GM12864 (cell line): ENCODE results near the gene HOXA3.

Experiments used
- DNase-seq: peaks from one replicate; pipeline ENCODE4 v3.0.0-alpha.2; 2011; ENCODE audit warnings: low read depth
- H3K4me3 ChIP-seq: 2 replicates; pipeline ENCODE4 v1.5.1; 2011; ENCODE audit warnings: mild to moderate bottlenecking, low read depth, low read length, control low read depth
- TF ChIP-seq, protein P1 (sequence below): IDR thresholded peaks from 2 replicates; pipeline ENCODE4 v1.5.1; 2011; ENCODE audit warnings: low read depth, mild to moderate bottlenecking, moderate library complexity, low read length, control low read depth, inconsistent platforms; ENCODE audit errors: missing control alignments

HOXA3 gene

DNA sequence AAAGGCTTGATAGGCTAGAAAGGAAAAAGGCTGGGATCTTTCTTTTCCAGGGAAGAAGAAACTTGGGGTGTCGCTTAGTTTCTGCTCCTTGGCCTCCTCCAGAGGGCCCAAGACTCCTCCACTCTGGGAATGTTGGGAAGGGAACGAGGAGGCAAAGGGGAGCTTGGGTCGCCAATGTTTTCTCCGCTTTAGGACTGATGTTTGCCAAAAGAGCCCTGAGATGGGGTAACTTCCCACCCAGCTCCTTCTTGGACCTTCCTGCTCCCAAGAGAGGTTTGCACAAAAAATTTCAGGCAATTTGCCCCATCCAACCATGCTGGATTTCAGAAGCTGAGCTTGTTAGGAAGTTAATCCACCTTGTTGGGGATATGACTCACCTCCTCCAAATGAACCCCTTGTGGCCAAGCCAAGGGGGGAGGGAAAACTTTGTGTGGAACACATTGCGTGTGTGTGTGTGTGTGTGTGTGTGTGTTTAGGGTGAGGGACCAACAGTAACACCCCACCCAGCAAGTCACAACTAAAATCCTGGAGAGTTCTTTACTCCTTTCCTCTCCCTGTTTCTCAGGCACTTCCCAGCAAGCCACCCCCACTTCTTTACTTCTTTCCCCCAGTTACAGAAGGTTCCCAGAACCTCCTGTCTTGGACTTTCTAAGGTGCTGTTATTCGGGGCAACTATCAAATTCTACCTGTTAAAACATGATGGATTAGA lies 41.2 kb downstream of the HOXA3 start:
- no peak for DNase-seq
- no peak overlapping the region for H3K4me3 ChIP-seq
- TF ChIP-seq, protein P1, sequence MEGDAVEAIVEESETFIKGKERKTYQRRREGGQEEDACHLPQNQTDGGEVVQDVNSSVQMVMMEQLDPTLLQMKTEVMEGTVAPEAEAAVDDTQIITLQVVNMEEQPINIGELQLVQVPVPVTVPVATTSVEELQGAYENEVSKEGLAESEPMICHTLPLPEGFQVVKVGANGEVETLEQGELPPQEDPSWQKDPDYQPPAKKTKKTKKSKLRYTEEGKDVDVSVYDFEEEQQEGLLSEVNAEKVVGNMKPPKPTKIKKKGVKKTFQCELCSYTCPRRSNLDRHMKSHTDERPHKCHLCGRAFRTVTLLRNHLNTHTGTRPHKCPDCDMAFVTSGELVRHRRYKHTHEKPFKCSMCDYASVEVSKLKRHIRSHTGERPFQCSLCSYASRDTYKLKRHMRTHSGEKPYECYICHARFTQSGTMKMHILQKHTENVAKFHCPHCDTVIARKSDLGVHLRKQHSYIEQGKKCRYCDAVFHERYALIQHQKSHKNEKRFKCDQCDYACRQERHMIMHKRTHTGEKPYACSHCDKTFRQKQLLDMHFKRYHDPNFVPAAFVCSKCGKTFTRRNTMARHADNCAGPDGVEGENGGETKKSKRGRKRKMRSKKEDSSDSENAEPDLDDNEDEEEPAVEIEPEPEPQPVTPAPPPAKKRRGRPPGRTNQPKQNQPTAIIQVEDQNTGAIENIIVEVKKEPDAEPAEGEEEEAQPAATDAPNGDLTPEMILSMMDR: no peak

DNA sequence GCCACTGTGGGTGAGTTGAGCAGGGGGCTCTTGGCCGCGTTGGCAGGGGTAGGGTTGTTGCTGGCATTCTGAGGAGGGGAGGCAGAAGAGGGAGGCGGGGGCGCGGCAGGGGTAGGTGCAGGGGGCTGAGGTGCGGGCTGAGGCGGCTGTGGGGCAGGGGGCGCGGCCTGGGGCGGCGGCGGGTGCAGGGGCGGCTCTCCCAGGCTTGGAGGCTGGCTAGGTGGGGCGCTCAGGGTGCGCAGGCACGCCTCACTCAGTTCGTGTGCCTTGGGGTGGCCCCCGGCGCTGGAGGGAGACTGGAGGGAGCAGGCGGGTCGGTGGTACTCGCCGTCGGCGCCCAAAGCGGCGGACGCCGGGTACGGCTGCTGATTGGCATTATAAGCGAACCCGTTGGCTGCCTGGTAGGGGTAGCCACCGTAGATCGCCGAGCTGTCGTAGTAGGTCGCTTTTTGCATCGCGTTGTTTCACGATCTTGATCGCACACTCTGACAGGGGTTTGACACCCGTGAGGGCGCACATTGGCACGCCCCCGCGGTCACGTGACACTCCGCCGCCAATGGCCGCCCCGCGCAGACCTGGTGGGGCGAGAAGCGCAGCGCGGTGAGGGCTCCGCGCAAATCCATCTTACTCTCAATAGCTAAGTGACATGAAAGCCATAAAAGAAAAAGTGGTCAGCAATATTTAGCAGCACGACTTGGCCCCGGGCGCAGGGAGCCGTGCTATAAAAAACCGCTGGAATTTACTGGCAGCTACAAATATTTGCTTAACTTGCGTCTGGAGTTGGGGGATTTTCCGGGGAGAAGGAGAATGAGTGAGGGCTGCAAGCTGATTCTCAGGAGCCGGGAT lies 42.0 kb downstream of the HOXA3 start:
- TF ChIP-seq, protein P1: no peak
- DNase-seq: no peak
- H3K4me3 ChIP-seq: no peak overlapping the region

DNA sequence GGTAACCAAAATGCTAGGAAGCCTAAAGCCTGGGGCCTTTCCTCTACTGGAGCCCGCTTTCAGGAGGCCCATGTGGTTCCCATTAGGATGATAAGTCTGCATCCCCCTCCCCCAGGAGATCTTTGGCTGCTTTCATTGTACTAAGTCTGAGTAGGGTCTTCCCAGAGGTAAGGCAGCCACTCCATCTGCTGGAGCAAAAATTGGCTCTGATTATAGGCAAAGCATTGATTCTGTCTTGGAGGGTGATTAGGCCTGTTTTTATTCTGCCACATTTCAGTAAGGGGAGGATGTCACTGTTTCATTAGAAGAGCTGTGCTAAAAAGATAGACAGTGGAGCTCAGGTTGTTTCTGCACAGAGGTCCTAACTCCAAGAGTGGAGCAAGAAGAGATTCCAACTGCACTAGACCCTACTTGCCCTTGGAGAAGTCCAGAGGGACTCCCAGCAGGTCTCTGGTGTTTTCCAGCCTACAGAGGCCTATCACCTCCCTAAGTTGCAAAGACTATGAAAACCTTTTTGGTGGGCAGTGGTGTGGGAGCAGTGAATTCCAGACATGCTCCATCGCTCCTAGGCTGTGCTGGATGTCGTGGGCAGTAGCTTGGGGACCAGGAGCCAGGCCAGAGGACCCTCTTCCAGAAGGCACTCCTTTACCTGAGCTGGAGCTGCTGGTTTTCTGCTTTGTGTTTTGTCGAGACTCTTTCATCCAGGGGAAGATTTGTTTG lies 42.8 kb downstream of the HOXA3 start:
- no peak for DNase-seq
- TF ChIP-seq, protein P1: no peak

DNA sequence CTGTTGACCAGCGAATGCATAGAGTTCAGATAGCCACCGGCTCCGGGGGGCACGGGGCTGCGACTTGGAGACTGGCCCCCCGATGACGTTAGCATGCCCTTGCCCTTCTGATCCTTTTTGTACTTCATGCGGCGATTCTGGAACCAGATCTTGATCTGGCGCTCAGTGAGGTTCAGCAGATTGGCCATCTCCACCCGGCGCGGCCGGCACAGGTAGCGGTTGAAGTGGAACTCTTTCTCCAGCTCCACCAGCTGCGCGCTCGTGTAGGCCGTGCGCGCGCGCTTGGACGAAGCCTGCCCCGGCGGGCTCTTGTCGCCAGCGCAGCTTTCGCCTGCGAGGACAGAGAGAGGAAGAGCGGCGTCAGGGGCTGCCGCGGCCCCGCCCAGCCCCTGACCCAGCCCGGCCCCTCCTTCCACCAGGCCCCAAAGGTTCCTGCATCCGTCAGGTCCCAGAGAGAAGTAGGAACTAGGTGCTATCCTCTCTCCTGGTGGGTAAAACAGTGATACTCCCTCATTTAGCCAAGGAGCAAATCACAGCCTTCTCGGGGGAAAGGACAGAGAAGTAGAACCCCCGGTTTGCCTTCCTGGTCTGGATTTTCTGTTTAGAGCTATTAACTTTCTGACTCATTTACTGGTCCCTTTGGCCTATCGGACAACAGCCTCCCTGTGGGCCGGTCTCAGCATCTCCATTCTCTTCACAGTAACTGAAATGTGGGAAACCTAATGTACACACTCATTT lies 43.8 kb downstream of the HOXA3 start:
- TF ChIP-seq, protein P1: no peak
- no peak for DNase-seq
- H3K4me3 ChIP-seq: no peak overlapping the region

More for the DNA sequence above, 42.8 kb downstream of the HOXA3 start:
- no peak overlapping the region for H3K4me3 ChIP-seq

DNA sequence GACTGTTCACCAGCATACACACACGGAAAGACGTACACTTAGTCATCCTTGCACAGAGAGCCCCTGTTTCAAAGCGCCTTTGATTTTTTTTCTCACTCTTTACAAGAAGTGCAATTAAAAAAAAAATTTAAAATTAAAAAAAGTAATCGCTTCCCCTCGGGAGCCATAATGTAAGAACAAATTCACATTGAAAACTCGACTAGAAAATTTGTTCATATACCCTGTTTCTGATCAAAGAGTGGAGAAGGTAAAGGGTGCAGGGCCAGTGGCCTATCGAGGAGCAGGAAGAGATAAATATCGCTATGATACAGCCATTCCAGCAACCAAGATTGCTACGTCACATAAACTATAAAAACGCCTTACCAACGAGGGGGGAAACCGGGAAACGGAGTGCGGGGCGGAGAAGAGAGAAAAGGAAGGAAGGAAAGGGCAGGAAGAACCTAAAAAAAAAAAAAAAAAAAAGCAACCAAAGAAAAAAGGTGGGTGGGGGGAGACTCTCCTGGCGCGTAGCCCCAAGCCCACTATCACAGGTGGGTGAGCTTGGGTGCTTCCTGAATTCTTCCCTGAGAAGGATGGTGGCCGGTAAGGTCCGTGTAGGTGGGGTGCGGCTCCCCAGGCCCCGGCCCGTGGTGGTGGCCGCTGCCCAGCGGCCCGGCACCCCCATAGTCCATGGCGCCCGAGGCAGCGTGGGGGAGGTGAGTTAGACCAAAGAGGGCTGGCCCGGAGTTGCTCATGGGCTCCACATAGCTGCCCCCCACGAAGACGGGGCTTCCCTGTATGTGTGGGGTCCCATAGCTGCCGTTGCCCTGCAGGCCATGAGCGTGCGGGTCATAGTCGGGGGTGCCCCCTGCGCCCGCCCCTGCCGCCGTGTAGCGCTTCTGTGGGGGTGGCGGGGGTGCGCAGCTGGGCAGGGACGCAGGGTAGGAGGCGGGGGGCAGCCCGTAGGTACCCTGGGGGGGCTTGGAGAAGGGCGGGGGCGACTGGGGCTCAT lies 44.7 kb downstream of the HOXA3 start:
- DNase-seq: no peak
- TF ChIP-seq, protein P1: no peak
- H3K4me3 ChIP-seq: no peak overlapping the region
